WTC11 (cell line): ENCODE measurements around the gene CNOT1. TPM values are rescaled to one million over a fixed set of nuclear protein-coding genes. Genes with fewer than 3 reads are reported as not detected.

ENCODE experiments used
- ATAC-seq: fragments of 200-7000 bp; cut with Tn5 transposase; 2 replicates; pipeline ENCODE4 v1.10.0; 2021; ENCODE audit warnings: mild to moderate bottlenecking, moderate library complexity
- CTCF ChIA-PET: fragments of 300-600 bp; sonication (Branson Sonifier 250); formaldehyde crosslinking; loops from one replicate; lab custom pipeline; 2021; ENCODE audit warnings: antibody characterized with exemption; lab: Charles Lee
- POLR2A ChIA-PET: fragments of 350-600 bp; sonication (Branson Sonifier 250); formaldehyde crosslinking; loops from one replicate; lab custom pipeline; 2021; ENCODE audit warnings: antibody characterized with exemption; lab: Charles Lee
- DNase-seq: peaks from one replicate; pipeline ENCODE4 v3.0.0; 2021; ENCODE audit warnings: low spot score
- H3K27ac Mint-ChIP-seq: 2 replicates; pipeline ENCODE4 v1.8.0; 2021; ENCODE audit warnings: mixed read lengths
- H3K27me3 Mint-ChIP-seq: 2 replicates; pipeline ENCODE4 v1.8.0; 2021; ENCODE audit warnings: low read depth, mild to moderate bottlenecking, moderate library complexity, mixed read lengths
- H3K36me3 Mint-ChIP-seq: 2 replicates; pipeline ENCODE4 v1.8.0; 2021; ENCODE audit warnings: mixed read lengths
- H3K4me1 Mint-ChIP-seq: 2 replicates; pipeline ENCODE4 v1.8.0; 2022; ENCODE audit warnings: mixed read lengths
- H3K4me3 Mint-ChIP-seq: 2 replicates; pipeline ENCODE4 v1.8.0; 2021; ENCODE audit warnings: mild to moderate bottlenecking, moderate library complexity, mixed read lengths
- H3K9me3 Mint-ChIP-seq: 2 replicates; pipeline ENCODE4 v1.8.0; 2021; ENCODE audit warnings: mixed read lengths
- CBFB ChIP-seq: sonication (generic); formaldehyde crosslinking; IDR thresholded peaks from 2 replicates; pipeline ENCODE4 v1.8.1; 2022; ENCODE audit warnings: mild to moderate bottlenecking, low read depth, missing genetic modification reagents
- CREB1 ChIP-seq: sonication (generic); formaldehyde crosslinking; IDR thresholded peaks from 2 replicates; pipeline ENCODE4 v1.8.0; 2023; ENCODE audit warnings: mild to moderate bottlenecking, missing genetic modification reagents
- GTF2I ChIP-seq: fragments of 250-450 bp; sonication (Bioruptor Pico); conservative IDR thresholded peaks from 2 replicates; pipeline ENCODE4 v1.4.0; 2021; ENCODE audit warnings: mild to moderate bottlenecking
- NR3C1 ChIP-seq: sonication (generic); formaldehyde crosslinking; conservative IDR thresholded peaks from 2 replicates; pipeline ENCODE4 v1.8.1; 2023; ENCODE audit warnings: low read depth, mild to moderate bottlenecking, missing genetic modification reagents
- SOX15 ChIP-seq: fragments of 250-450 bp; sonication (Bioruptor Pico); IDR thresholded peaks from 2 replicates; pipeline ENCODE4 v1.9.0; 2021; ENCODE audit warnings: mild to moderate bottlenecking
- SP1 ChIP-seq: sonication (generic); formaldehyde crosslinking; conservative IDR thresholded peaks from 2 replicates; pipeline ENCODE4 v1.8.1; 2022; ENCODE audit warnings: missing genetic modification reagents
- TEAD1 ChIP-seq: sonication (generic); formaldehyde crosslinking; IDR thresholded peaks from 2 replicates; pipeline ENCODE4 v1.8.0; 2022; ENCODE audit warnings: mild to moderate bottlenecking, missing genetic modification reagents
- TEAD4 ChIP-seq: sonication (generic); formaldehyde crosslinking; IDR thresholded peaks from 2 replicates; pipeline ENCODE4 v1.8.0; 2022; ENCODE audit warnings: mild to moderate bottlenecking, missing genetic modification reagents
- TP53 ChIP-seq: sonication (generic); formaldehyde crosslinking; IDR thresholded peaks from 2 replicates; pipeline ENCODE4 v1.8.1; 2023; ENCODE audit warnings: mild to moderate bottlenecking, missing genetic modification reagents
- ZNF138 ChIP-seq: sonication (generic); formaldehyde crosslinking; conservative IDR thresholded peaks from 2 replicates; pipeline ENCODE4 v1.8.1; 2022; ENCODE audit warnings: mild to moderate bottlenecking, moderate library complexity, missing genetic modification reagents
- ZNF317 ChIP-seq: sonication (generic); formaldehyde crosslinking; IDR thresholded peaks from 2 replicates; pipeline ENCODE4 v1.8.1; 2023; ENCODE audit warnings: low read depth, mild to moderate bottlenecking, moderate library complexity, missing genetic modification reagents, borderline replicate concordance
- ZNF396 ChIP-seq: fragments of 250-450 bp; sonication (Bioruptor Pico); IDR thresholded peaks from 2 replicates; pipeline ENCODE4 v1.8.0; 2021; ENCODE audit warnings: mild to moderate bottlenecking, moderate library complexity, borderline replicate concordance
- ZNF416 ChIP-seq: fragments of 250-450 bp; sonication (Bioruptor Pico); IDR thresholded peaks from 2 replicates; pipeline ENCODE4 v1.9.0; 2021; ENCODE audit warnings: mild to moderate bottlenecking, inconsistent platforms
- ZNF671 ChIP-seq: fragments of 250-450 bp; sonication (Bioruptor Pico); IDR thresholded peaks from 2 replicates; pipeline ENCODE4 v1.8.0; 2021; ENCODE audit warnings: mild to moderate bottlenecking
- total RNA-seq: library from RNA; stranded (reverse); gene quantifications from 3 replicates; pipeline ENCODE4 v1.2.3, GENCODE V29; 2021
- TF ChIP-seq, protein P1 (sequence below): fragments of 250-450 bp; sonication (Bioruptor Pico); IDR thresholded peaks from 2 replicates; pipeline ENCODE4 v1.9.0; 2021; ENCODE audit warnings: moderate library complexity, mild to moderate bottlenecking, inconsistent platforms, borderline replicate concordance
- TF ChIP-seq, protein P2 (sequence below): sonication (generic); formaldehyde crosslinking; IDR thresholded peaks from 2 replicates; pipeline ENCODE4 v1.8.0; 2022; ENCODE audit warnings: mild to moderate bottlenecking, missing genetic modification reagents
- TF ChIP-seq, protein P3 (sequence below): sonication (generic); formaldehyde crosslinking; IDR thresholded peaks from 2 replicates; pipeline ENCODE4 v1.8.0; 2023; ENCODE audit warnings: mild to moderate bottlenecking, missing genetic modification reagents
- TF ChIP-seq, protein P4 (sequence below): sonication (generic); formaldehyde crosslinking; IDR thresholded peaks from 2 replicates; pipeline ENCODE4 v1.8.0; 2022; ENCODE audit warnings: mild to moderate bottlenecking, missing genetic modification reagents
- TF ChIP-seq, protein P5 (sequence below): sonication (generic); formaldehyde crosslinking; IDR thresholded peaks from 2 replicates; pipeline ENCODE4 v1.8.1; 2022; ENCODE audit warnings: low read depth, mild to moderate bottlenecking, moderate library complexity, missing genetic modification reagents, borderline replicate concordance
- TF ChIP-seq, protein P6 (sequence below): sonication (generic); formaldehyde crosslinking; IDR thresholded peaks from 2 replicates; pipeline ENCODE4 v1.8.0; 2023; ENCODE audit warnings: missing genetic modification reagents
- TF ChIP-seq, protein P7 (sequence below): sonication (generic); formaldehyde crosslinking; IDR thresholded peaks from 2 replicates; pipeline ENCODE4 v1.8.1; 2023; ENCODE audit warnings: mild to moderate bottlenecking, missing genetic modification reagents, moderate library complexity
- TF ChIP-seq, protein P8 (sequence below): sonication (generic); formaldehyde crosslinking; conservative IDR thresholded peaks from 2 replicates; pipeline ENCODE4 v1.8.1; 2023; ENCODE audit warnings: mild to moderate bottlenecking, low read depth, missing genetic modification reagents, moderate library complexity
- TF ChIP-seq, protein P9 (sequence below): sonication (generic); formaldehyde crosslinking; conservative IDR thresholded peaks from 2 replicates; pipeline ENCODE4 v1.8.1; 2022; ENCODE audit warnings: mild to moderate bottlenecking, missing genetic modification reagents

The CNOT1 gene
- total RNA-seq, 1 experiment from 2014 or later = 314 TPM

DNA sequence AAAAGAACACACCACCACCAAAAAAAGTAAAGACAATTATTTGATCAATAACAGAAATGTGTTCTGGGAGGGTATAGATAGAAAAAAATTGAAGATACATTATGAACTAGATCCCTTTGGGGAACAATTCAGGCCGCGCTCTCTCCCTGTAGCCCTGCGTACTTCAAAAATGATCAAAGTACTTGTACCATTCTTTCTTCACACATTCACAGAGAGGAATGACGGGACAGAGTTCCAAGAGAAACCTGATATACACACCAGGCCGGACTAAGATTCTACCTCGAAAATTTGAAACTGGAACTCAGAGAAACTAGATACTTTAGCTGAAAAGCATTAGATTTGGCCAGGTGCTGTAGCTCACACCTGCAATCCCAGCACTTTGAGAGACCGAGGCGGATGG, 50.0 kb downstream of the CNOT1 start:
- no peaks in the 10 kb centered on the region for H3K4me1 Mint-ChIP-seq
- no peak overlapping the region for H3K4me3 Mint-ChIP-seq
- CTCF ChIA-PET = no interaction called here
- DNase-seq (no peak), ATAC-seq (no peak)
- peaks cover 81% of the 10 kb centered on the region for H3K36me3 Mint-ChIP-seq
- TF ChIP-seq ZNF317 (CRISPR knock-in tag) = no peak
- no peak for TF ChIP-seq TEAD4
- TF ChIP-seq, protein P1, sequence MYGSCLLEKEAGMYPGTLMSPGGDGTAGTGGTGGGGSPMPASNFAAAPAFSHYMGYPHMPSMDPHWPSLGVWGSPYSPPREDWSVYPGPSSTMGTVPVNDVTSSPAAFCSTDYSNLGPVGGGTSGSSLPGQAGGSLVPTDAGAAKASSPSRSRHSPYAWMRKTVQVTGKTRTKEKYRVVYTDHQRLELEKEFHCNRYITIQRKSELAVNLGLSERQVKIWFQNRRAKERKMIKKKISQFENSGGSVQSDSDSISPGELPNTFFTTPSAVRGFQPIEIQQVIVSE = no peak
- TF ChIP-seq ZNF138 (CRISPR knock-in tag) = no peak
- TF ChIP-seq, protein P2, sequence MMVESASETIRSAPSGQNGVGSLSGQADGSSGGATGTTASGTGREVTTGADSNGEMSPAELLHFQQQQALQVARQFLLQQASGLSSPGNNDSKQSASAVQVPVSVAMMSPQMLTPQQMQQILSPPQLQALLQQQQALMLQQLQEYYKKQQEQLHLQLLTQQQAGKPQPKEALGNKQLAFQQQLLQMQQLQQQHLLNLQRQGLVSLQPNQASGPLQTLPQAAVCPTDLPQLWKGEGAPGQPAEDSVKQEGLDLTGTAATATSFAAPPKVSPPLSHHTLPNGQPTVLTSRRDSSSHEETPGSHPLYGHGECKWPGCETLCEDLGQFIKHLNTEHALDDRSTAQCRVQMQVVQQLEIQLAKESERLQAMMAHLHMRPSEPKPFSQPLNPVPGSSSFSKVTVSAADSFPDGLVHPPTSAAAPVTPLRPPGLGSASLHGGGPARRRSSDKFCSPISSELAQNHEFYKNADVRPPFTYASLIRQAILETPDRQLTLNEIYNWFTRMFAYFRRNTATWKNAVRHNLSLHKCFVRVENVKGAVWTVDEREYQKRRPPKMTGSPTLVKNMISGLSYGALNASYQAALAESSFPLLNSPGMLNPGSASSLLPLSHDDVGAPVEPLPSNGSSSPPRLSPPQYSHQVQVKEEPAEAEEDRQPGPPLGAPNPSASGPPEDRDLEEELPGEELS (CRISPR knock-in tag) = no peak
- no peak for TF ChIP-seq SP1
- TF ChIP-seq, protein P3, sequence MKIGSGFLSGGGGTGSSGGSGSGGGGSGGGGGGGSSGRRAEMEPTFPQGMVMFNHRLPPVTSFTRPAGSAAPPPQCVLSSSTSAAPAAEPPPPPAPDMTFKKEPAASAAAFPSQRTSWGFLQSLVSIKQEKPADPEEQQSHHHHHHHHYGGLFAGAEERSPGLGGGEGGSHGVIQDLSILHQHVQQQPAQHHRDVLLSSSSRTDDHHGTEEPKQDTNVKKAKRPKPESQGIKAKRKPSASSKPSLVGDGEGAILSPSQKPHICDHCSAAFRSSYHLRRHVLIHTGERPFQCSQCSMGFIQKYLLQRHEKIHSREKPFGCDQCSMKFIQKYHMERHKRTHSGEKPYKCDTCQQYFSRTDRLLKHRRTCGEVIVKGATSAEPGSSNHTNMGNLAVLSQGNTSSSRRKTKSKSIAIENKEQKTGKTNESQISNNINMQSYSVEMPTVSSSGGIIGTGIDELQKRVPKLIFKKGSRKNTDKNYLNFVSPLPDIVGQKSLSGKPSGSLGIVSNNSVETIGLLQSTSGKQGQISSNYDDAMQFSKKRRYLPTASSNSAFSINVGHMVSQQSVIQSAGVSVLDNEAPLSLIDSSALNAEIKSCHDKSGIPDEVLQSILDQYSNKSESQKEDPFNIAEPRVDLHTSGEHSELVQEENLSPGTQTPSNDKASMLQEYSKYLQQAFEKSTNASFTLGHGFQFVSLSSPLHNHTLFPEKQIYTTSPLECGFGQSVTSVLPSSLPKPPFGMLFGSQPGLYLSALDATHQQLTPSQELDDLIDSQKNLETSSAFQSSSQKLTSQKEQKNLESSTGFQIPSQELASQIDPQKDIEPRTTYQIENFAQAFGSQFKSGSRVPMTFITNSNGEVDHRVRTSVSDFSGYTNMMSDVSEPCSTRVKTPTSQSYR (CRISPR knock-in tag) = no peak
- TF ChIP-seq ZNF416 (CRISPR knock-in tag) = no peak
- TF ChIP-seq, protein P4, sequence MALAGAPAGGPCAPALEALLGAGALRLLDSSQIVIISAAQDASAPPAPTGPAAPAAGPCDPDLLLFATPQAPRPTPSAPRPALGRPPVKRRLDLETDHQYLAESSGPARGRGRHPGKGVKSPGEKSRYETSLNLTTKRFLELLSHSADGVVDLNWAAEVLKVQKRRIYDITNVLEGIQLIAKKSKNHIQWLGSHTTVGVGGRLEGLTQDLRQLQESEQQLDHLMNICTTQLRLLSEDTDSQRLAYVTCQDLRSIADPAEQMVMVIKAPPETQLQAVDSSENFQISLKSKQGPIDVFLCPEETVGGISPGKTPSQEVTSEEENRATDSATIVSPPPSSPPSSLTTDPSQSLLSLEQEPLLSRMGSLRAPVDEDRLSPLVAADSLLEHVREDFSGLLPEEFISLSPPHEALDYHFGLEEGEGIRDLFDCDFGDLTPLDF = no peak
- no peak for TF ChIP-seq ZNF396 (CRISPR knock-in tag)
- no peak for TF ChIP-seq CREB1 (CRISPR knock-in tag)
- TF ChIP-seq, protein P5, sequence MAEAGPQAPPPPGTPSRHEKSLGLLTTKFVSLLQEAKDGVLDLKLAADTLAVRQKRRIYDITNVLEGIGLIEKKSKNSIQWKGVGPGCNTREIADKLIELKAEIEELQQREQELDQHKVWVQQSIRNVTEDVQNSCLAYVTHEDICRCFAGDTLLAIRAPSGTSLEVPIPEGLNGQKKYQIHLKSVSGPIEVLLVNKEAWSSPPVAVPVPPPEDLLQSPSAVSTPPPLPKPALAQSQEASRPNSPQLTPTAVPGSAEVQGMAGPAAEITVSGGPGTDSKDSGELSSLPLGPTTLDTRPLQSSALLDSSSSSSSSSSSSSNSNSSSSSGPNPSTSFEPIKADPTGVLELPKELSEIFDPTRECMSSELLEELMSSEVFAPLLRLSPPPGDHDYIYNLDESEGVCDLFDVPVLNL (CRISPR knock-in tag) = no peak
- no peak for TF ChIP-seq TEAD1
- no peak for TF ChIP-seq NR3C1 (CRISPR knock-in tag)
- no peak for TF ChIP-seq CBFB (CRISPR knock-in tag)
- TF ChIP-seq, protein P6, sequence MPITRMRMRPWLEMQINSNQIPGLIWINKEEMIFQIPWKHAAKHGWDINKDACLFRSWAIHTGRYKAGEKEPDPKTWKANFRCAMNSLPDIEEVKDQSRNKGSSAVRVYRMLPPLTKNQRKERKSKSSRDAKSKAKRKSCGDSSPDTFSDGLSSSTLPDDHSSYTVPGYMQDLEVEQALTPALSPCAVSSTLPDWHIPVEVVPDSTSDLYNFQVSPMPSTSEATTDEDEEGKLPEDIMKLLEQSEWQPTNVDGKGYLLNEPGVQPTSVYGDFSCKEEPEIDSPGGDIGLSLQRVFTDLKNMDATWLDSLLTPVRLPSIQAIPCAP (CRISPR knock-in tag) = no peak
- no peak for TF ChIP-seq SOX15 (CRISPR knock-in tag)
- no peaks in the 10 kb centered on the region for H3K27me3 Mint-ChIP-seq
- POLR2A ChIA-PET = no interaction called here
- no peaks in the 10 kb centered on the region for H3K9me3 Mint-ChIP-seq
- no peak overlapping the region for H3K27ac Mint-ChIP-seq

DNA sequence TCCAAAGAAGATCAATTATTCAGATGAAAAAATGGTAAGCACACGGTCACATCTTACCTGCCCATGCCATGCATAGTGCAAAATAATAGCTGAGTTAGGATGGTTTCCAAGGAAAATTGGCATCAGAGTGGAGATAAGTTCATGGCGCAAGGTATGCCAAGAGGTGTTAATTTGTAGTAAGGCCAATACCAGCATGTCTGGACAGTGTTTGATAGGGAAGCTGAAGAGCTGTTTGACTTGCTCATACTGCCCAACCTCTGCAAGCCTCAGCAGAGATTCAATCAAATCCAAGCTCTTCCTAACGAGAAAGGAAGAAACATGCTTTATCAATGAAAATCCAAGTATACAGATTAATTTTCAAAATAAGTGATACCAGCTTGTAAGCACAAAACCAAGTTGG, 51.0 kb downstream of the CNOT1 start:
- POLR2A ChIA-PET = interaction anchor here (0.7 kb wide), 1 partner anchor 41 kb away, joined by 4 read pairs; no protein-coding TSS in a partner anchor
- no peak for TF ChIP-seq SOX15 (CRISPR knock-in tag)
- TF ChIP-seq TP53 (CRISPR knock-in tag) = no peak
- TF ChIP-seq, protein P6 (CRISPR knock-in tag) = no peak
- no peak for TF ChIP-seq ZNF671
- TF ChIP-seq, protein P7, sequence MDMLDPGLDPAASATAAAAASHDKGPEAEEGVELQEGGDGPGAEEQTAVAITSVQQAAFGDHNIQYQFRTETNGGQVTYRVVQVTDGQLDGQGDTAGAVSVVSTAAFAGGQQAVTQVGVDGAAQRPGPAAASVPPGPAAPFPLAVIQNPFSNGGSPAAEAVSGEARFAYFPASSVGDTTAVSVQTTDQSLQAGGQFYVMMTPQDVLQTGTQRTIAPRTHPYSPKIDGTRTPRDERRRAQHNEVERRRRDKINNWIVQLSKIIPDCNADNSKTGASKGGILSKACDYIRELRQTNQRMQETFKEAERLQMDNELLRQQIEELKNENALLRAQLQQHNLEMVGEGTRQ (CRISPR knock-in tag) = no peak
- TF ChIP-seq, protein P8, sequence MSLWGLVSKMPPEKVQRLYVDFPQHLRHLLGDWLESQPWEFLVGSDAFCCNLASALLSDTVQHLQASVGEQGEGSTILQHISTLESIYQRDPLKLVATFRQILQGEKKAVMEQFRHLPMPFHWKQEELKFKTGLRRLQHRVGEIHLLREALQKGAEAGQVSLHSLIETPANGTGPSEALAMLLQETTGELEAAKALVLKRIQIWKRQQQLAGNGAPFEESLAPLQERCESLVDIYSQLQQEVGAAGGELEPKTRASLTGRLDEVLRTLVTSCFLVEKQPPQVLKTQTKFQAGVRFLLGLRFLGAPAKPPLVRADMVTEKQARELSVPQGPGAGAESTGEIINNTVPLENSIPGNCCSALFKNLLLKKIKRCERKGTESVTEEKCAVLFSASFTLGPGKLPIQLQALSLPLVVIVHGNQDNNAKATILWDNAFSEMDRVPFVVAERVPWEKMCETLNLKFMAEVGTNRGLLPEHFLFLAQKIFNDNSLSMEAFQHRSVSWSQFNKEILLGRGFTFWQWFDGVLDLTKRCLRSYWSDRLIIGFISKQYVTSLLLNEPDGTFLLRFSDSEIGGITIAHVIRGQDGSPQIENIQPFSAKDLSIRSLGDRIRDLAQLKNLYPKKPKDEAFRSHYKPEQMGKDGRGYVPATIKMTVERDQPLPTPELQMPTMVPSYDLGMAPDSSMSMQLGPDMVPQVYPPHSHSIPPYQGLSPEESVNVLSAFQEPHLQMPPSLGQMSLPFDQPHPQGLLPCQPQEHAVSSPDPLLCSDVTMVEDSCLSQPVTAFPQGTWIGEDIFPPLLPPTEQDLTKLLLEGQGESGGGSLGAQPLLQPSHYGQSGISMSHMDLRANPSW (CRISPR knock-in tag) = no peak
- TF ChIP-seq, protein P9, sequence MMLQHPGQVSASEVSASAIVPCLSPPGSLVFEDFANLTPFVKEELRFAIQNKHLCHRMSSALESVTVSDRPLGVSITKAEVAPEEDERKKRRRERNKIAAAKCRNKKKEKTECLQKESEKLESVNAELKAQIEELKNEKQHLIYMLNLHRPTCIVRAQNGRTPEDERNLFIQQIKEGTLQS (CRISPR knock-in tag) = no peak
- no peak for TF ChIP-seq GTF2I (CRISPR knock-in tag)

More for the DNA sequence above, 51.0 kb downstream of the CNOT1 start:
- H3K4me1 Mint-ChIP-seq = no peaks in the 10 kb centered on the region
- CTCF ChIA-PET = no interaction called here
- no peak for DNase-seq
- H3K27me3 Mint-ChIP-seq = no peaks in the 10 kb centered on the region
- no peaks in the 10 kb centered on the region for H3K9me3 Mint-ChIP-seq
- H3K36me3 Mint-ChIP-seq = peaks cover 87% of the 10 kb centered on the region
- ATAC-seq = no peak
- no peak overlapping the region for H3K4me3 Mint-ChIP-seq
- no peak overlapping the region for H3K27ac Mint-ChIP-seq
